ENCODE data around the gene GNAT1. TPM values are rescaled to one million over a fixed set of nuclear protein-coding genes. Genes with fewer than 3 reads are reported as not detected.

The GNAT1 gene
- total and polyA plus RNA-seq, 2 of the 13 experiments (the other 11 are each of a cell fraction or from before 2014, with no cell fraction given) = 0.15 TPM; not detected in 1

DNA sequence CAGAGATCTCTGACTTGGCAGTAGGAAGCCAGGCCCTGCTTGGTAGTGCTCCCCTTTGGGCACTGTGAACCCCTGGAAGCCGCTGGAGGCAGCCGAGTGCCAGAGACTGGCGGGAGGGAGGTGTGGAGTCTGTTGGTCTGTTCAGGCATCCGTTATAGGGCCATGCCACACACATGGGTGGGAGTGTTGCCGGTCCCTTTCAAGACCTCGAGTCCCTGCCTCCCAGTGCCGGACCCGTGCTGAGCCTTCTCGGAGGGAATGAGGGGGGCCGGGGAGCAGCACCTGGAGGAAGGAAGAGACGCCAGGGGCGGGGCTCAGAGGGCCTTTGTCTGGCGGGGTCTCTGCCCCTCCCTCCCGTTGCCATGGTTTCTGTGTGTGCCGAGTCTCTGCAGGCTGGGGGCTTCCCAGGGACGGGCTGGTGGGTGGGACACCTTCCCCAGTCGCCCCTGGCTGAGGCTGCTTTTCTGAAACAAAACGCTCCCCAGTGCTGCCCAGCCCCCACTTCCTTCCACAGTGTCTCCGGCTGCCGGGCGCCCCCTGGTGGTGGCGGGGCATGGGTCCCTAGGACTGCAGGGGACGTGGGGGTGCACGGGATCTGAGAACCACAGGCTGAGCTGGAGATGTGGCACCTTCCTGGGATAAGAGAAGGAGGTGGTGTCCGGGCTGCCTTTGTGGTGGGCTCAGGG is 54.6 kb downstream of the GNAT1 start (continued):
- TF ChIP-seq, protein P1, sequence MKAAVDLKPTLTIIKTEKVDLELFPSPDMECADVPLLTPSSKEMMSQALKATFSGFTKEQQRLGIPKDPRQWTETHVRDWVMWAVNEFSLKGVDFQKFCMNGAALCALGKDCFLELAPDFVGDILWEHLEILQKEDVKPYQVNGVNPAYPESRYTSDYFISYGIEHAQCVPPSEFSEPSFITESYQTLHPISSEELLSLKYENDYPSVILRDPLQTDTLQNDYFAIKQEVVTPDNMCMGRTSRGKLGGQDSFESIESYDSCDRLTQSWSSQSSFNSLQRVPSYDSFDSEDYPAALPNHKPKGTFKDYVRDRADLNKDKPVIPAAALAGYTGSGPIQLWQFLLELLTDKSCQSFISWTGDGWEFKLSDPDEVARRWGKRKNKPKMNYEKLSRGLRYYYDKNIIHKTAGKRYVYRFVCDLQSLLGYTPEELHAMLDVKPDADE (CRISPR knock-in tag; IDR thresholded peaks at IDR 0.05) = no peak
- TF ChIP-seq ZNF564 (CRISPR knock-in tag; IDR thresholded peaks at IDR 0.05) = no peak
- TF ChIP-seq SMARCE1 (IDR thresholded peaks at IDR 0.05; ENCODE audit: borderline replicate concordance) = no peak
- TF ChIP-seq REXO4 (CRISPR knock-in tag; IDR thresholded peaks at IDR 0.05; ENCODE audit: borderline replicate concordance) = no peak
- no peak for TF ChIP-seq PCBP1 (IDR thresholded peaks at IDR 0.05; ENCODE audit: borderline replicate concordance, low read depth, low read length)
- TF ChIP-seq, protein P2, sequence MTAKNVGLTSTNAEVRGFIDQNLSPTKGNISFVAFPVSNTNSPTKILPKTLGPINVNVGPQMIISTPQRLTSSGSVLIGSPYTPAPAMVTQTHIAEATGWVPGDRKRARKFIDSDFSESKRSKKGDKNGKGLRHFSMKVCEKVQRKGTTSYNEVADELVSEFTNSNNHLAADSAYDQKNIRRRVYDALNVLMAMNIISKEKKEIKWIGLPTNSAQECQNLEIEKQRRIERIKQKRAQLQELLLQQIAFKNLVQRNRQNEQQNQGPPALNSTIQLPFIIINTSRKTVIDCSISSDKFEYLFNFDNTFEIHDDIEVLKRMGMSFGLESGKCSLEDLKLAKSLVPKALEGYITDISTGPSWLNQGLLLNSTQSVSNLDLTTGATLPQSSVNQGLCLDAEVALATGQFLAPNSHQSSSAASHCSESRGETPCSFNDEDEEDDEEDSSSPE (CRISPR knock-in tag; IDR thresholded peaks at IDR 0.05) = no peak
- TF ChIP-seq SUZ12 (IDR thresholded peaks at IDR 0.05; ENCODE audit: low read depth, low read length) = no peak
- no peak for TF ChIP-seq ZNF468 (CRISPR knock-in tag; IDR thresholded peaks at IDR 0.05)
- TF ChIP-seq EP300 (IDR thresholded peaks at IDR 0.05; ENCODE audit: low read depth in 2 of 2, low read length in 2 of 2) = no peak
- TF ChIP-seq EP300 (CRISPR knock-in tag; IDR thresholded peaks at IDR 0.05; ENCODE audit: borderline replicate concordance) = no peak
- peak; percentile 70; the same call in 1 of the 2 replicates for TF ChIP-seq CBX5 (CRISPR knock-in tag; IDR thresholded peaks at IDR 0.05; ENCODE audit: borderline replicate concordance)
- peak; percentile 96 for TF ChIP-seq ZNF281 (CRISPR knock-in tag; IDR thresholded peaks at IDR 0.05; ENCODE audit: borderline replicate concordance)
- TF ChIP-seq, protein P3, sequence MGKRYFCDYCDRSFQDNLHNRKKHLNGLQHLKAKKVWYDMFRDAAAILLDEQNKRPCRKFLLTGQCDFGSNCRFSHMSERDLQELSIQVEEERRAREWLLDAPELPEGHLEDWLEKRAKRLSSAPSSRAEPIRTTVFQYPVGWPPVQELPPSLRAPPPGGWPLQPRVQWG (CRISPR knock-in tag; IDR thresholded peaks at IDR 0.05; ENCODE audit: borderline replicate concordance, low read depth) = no peak
- TF ChIP-seq, protein P4, sequence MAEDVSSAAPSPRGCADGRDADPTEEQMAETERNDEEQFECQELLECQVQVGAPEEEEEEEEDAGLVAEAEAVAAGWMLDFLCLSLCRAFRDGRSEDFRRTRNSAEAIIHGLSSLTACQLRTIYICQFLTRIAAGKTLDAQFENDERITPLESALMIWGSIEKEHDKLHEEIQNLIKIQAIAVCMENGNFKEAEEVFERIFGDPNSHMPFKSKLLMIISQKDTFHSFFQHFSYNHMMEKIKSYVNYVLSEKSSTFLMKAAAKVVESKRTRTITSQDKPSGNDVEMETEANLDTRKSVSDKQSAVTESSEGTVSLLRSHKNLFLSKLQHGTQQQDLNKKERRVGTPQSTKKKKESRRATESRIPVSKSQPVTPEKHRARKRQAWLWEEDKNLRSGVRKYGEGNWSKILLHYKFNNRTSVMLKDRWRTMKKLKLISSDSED (CRISPR knock-in tag; IDR thresholded peaks at IDR 0.05) = no peak
- no peak for TF ChIP-seq ZNF749 (CRISPR knock-in tag; IDR thresholded peaks at IDR 0.05; ENCODE audit: borderline replicate concordance)

All from HepG2 (cell line).